Neuron (in vitro differentiated cells): ENCODE results near the gene NSG1.

Experiments used
- H2AFZ ChIP-seq: one replicate; pipeline ENCODE4 v1.6.1; 2013; ENCODE audit warnings: low read depth, mild to moderate bottlenecking, inconsistent platforms, low read length, moderate library complexity
- H3K27me3 ChIP-seq: one replicate; pipeline ENCODE4 v1.6.1; 2013; ENCODE audit warnings: low read length; ENCODE audit not compliant: insufficient read depth
- H3K36me3 ChIP-seq: one replicate; pipeline ENCODE4 v1.6.1; 2013; ENCODE audit warnings: low read length; ENCODE audit not compliant: insufficient read depth
- H3K4me1 ChIP-seq: one replicate; pipeline ENCODE4 v1.6.1; 2013; ENCODE audit warnings: low read length; ENCODE audit not compliant: insufficient read depth
- H3K4me3 ChIP-seq: 2 replicates; pipeline ENCODE4 v1.5.1; 2013; ENCODE audit warnings: mild to moderate bottlenecking, low read length, moderate library complexity
- H3K9me3 ChIP-seq: one replicate; pipeline ENCODE4 v1.6.1; 2013; ENCODE audit warnings: low read length

NSG1 gene

DNA sequence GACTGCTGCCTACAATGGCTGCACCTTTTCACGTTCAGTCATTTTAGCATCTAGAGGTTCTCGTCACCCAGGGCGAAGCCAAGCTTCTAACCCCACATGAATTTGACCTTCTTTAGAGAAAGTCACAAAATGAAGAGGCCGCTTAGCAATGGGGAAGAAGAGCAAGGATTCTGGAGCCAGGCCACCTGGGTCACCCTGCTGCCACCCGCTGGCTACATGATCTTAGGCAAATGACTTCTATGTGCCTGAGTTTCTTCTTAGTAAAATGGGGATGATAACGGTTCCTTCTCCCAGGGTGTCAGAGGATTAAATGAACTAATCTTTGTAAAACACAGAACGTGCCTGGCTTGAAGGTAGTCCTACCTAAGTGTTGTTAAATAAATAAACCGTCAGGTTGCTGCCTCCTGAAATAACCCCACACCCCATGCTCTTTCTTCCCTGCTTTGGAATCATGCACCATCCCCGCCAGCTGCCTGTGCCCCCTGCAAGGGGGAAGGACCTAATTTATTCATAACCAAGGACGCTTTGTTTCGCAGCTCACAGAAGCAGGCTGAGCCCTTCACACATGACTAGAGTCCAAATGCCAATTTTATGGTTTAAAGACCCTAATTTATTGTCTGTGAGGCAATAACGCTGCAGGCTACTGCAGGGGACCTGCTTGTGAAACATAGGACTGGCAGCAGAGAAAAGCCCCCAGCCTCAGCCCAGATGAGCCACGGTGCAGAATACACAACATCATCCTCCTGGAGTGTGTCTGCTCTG, 28.6 kb upstream of the NSG1 start:
- peaks cover 9% of the 10 kb centered on the region for H3K27me3 ChIP-seq
- no peak overlapping the region for H3K4me3 ChIP-seq
- no peak overlapping the region for H2AFZ ChIP-seq
- H3K9me3 ChIP-seq: no peaks in the 10 kb centered on the region
- peaks cover 26% of the 10 kb centered on the region for H3K4me1 ChIP-seq
- H3K36me3 ChIP-seq: no peaks in the 10 kb centered on the region

- H3K36me3 ChIP-seq: no peaks in the 10 kb centered on the region
Observed at GRCh38 chr4:4361883-4362282, 25.0 kb upstream of the NSG1 start.

GRCh38 chr4:4362991-4363697, 23.8 kb upstream of the NSG1 start:
- H3K27me3 ChIP-seq: no peaks in the 10 kb centered on the region
- H3K36me3 ChIP-seq: no peaks in the 10 kb centered on the region
- no peak overlapping the region for H3K4me3 ChIP-seq
- H2AFZ ChIP-seq: no peak overlapping the region
- H3K9me3 ChIP-seq: no peaks in the 10 kb centered on the region
- peaks cover 12% of the 10 kb centered on the region for H3K4me1 ChIP-seq

More at GRCh38 chr4:4361883-4362282, 25.0 kb upstream of the NSG1 start:
- H2AFZ ChIP-seq: no peak overlapping the region
- no peak overlapping the region for H3K4me3 ChIP-seq
- H3K4me1 ChIP-seq: peaks cover 21% of the 10 kb centered on the region
- no peaks in the 10 kb centered on the region for H3K27me3 ChIP-seq
- no peaks in the 10 kb centered on the region for H3K9me3 ChIP-seq

DNA sequence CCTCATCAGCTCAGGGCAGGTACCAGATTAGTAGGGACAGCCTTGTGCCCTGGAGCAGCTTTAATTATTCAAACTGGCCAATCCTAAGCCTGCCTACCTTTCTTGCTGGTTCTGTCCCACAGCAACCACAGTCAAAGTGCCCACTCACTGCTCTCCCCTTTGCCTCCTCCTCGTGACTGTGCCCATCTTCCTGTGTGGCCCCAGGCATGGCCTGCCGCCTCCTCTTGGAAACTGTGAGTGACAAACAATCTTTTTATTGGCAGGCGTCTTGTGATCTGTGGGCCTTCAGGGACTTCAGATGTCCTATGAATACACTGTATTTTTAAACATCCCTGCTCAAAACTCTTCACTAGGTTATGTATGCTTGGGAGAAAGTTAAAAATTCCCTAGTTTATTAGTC, 22.8 kb upstream of the NSG1 start:
- Histone ChIP-seq H3K27me3 (no peaks in the 10 kb centered on the region), H3K36me3 (no peaks in the 10 kb centered on the region), H3K4me1 (peaks cover 3% of the 10 kb centered on the region), H3K4me3 (no peak overlapping the region), H2AFZ (no peak overlapping the region), H3K9me3 (no peaks in the 10 kb centered on the region)

- H3K36me3 ChIP-seq: no peaks in the 10 kb centered on the region
- no peak overlapping the region for H3K4me3 ChIP-seq
- H2AFZ ChIP-seq: no peak overlapping the region
- no peaks in the 10 kb centered on the region for H3K4me1 ChIP-seq
- no peaks in the 10 kb centered on the region for H3K27me3 ChIP-seq
- no peaks in the 10 kb centered on the region for H3K9me3 ChIP-seq
Observed at GRCh38 chr4:4364486-4365208, 22.3 kb upstream of the NSG1 start.

DNA sequence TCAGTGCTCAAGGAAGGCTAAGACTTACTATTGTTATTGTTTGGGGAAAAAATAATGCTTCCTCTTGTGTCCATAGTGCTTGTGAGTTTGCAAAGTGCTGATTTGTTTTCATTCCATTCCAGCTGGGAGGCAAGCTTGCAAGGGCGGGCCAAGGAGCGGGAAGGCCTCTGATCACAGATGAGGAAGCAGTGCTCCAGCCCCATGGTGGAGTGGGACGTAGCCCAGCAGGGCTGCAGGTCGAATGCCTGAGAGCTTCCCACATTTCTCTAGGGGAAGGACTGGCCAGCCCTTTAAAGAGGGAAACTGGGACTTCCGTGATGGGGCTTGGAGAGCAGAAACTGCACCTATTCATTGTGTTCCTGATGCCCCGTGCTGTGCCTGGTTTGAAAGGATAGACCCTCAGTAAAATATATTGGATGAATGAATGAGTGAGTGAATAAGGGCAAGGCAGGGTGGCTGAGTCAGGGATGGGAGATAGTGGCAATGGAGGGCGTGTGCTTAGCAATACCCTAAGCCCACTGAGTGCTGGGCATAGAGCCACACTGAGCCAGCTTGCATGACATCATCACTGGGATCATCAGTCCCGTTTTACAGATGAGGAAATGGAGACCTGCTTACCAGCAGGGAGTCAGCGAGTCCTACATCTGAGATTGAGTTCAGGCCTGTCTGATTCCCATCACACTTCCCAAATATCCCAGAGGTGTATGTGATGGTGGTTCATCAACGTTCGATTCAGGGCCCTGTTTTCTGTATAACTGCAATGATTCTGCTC, 17.9 kb upstream of the NSG1 start:
- Histone ChIP-seq H3K9me3 (no peaks in the 10 kb centered on the region), H3K27me3 (peaks cover 2% of the 10 kb centered on the region), H3K36me3 (no peaks in the 10 kb centered on the region), H2AFZ (no peak overlapping the region), H3K4me3 (no peak overlapping the region), H3K4me1 (no peaks in the 10 kb centered on the region)

GRCh38 chr4:4374388-4375098, 12.4 kb upstream of the NSG1 start:
- no peaks in the 10 kb centered on the region for H3K36me3 ChIP-seq
- no peak overlapping the region for H3K4me3 ChIP-seq
- H3K27me3 ChIP-seq: peaks cover 2% of the 10 kb centered on the region

DNA sequence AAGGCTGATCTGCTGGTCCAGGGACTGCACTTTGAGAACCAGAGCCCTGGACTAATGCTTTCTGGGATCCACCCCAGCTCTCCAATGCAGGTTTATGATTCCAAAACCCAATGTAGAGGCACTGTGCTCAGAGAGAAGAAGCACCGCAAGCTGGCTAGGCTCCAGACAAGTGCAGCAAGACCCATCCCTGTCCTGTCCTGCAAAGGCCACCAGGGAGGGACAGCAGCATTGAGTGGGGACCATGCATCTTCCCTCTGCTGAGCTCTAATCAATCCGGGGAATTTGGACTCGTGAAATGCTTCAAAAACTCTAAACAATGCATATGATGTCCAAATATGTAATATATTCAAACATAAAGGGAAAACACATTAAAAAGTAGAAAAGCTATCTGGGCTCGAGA, 10.8 kb upstream of the NSG1 start:
- H3K4me1 ChIP-seq: peaks cover 11% of the 10 kb centered on the region
- no peaks in the 10 kb centered on the region for H3K36me3 ChIP-seq
- H3K4me3 ChIP-seq: no peak overlapping the region
- no peaks in the 10 kb centered on the region for H3K9me3 ChIP-seq
- H2AFZ ChIP-seq: no peak overlapping the region
- peaks cover 5% of the 10 kb centered on the region for H3K27me3 ChIP-seq

More at GRCh38 chr4:4374388-4375098, 12.4 kb upstream of the NSG1 start:
- Histone ChIP-seq H3K4me1 (peaks cover 11% of the 10 kb centered on the region), H2AFZ (no peak overlapping the region), H3K9me3 (no peaks in the 10 kb centered on the region)

DNA sequence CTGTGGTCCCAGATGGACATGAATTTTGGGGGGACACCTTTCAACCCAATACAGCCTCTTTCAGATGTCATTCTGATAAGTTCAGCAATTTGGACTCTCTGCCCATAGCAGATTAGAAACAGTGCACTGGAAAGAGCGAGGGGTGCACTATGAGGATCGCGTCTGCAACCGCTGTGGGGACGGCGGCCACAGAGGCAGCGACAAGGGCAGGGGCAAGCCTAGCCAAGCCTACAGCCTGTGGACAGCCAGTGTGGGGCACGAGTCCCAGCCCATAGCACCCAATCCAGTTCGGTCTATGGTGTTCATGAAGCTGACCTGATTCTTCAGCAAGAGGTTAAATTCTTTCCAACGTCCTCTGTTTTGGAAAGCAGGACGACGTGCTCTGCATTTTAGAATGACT, 9.7 kb upstream of the NSG1 start:
- Histone ChIP-seq H2AFZ (no peak overlapping the region), H3K27me3 (peaks cover 8% of the 10 kb centered on the region), H3K9me3 (no peaks in the 10 kb centered on the region), H3K4me3 (no peak overlapping the region), H3K4me1 (peaks cover 11% of the 10 kb centered on the region), H3K36me3 (no peaks in the 10 kb centered on the region)

- Histone ChIP-seq H2AFZ (no peak overlapping the region), H3K4me3 (no peak overlapping the region), H3K36me3 (no peaks in the 10 kb centered on the region), H3K27me3 (peaks cover 13% of the 10 kb centered on the region), H3K9me3 (no peaks in the 10 kb centered on the region), H3K4me1 (peaks cover 11% of the 10 kb centered on the region)
Observed at GRCh38 chr4:4377732-4378460, 9.0 kb upstream of the NSG1 start.

DNA sequence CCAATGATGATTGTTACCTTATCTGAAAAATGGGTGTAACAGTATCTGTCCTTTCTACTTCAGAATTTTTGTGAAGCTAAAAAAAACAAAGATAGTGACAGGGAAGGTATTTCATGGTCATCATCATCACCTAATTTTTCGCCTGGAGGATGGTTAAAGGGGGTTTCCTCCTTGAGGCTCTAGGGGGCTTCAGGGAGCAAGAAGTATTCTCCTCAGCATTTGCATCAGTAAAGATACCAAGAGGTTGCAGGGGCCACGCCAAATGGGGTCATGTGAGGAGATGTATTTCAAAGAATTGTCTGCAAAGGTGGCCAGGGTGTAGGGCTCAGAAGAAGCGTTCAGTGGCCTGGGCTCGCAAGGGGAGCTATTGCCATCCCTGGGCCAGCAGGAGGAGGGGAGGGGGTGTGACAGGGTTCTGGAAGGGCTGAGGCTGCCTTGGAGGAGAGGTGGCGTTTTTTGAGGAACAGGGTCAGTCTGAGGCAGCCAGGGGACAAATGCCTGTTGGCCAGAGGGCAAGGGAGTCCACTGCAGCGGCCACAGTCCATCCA, 7.3 kb upstream of the NSG1 start:
- Histone ChIP-seq H3K36me3 (no peaks in the 10 kb centered on the region), H3K27me3 (peaks cover 29% of the 10 kb centered on the region), H3K4me1 (peaks cover 11% of the 10 kb centered on the region), H3K9me3 (no peaks in the 10 kb centered on the region), H2AFZ (no peak overlapping the region), H3K4me3 (no peak overlapping the region)
